NCI-H2081 (cell line): ENCODE results near the gene CACNA2D3.
"Not testable (repeated sequence)": the region's sequence is repeated elsewhere in the genome, so short reads cannot be mapped to it uniquely, and the experiment has no call there.

Experiments
- DNase-seq, 2 experiments: peaks; one replicate each; lab custom pipeline; 2025; lab: John Stamatoyannopoulos, UW

CACNA2D3 gene

GRCh38 chr3:54464554-54464953 is 342.2 kb downstream of the CACNA2D3 start:
- DNase-seq, result not testable (repeated sequence)

- DNase-seq, result no peak
Observed at GRCh38 chr3:54476891-54477290, 354.5 kb downstream of the CACNA2D3 start.

- DNase-seq, result no peak
Observed at GRCh38 chr3:54481606-54482365, 359.4 kb downstream of the CACNA2D3 start.

GRCh38 chr3:54484334-54484733 is 362.0 kb downstream of the CACNA2D3 start:
- no peak for DNase-seq

GRCh38 chr3:54486317-54486716 is 364.0 kb downstream of the CACNA2D3 start:
- no peak for DNase-seq

- no peak for DNase-seq
Observed at GRCh38 chr3:54488297-54488696, 365.9 kb downstream of the CACNA2D3 start.

- no peak for DNase-seq
Observed at GRCh38 chr3:54494209-54494608, 371.9 kb downstream of the CACNA2D3 start.

GRCh38 chr3:54506603-54507002 is 384.3 kb downstream of the CACNA2D3 start:
- no peak for DNase-seq

GRCh38 chr3:54507876-54508460 is 385.6 kb downstream of the CACNA2D3 start:
- no peak for DNase-seq

- DNase-seq, result no peak
Observed at GRCh38 chr3:54510506-54510905, 388.2 kb downstream of the CACNA2D3 start.

GRCh38 chr3:54511766-54512365 is 389.5 kb downstream of the CACNA2D3 start:
- DNase-seq, result no peak

- no peak for DNase-seq
Observed at GRCh38 chr3:54514006-54514405, 391.7 kb downstream of the CACNA2D3 start.

- DNase-seq, result no peak
Observed at GRCh38 chr3:54514416-54514815, 392.1 kb downstream of the CACNA2D3 start.

- DNase-seq, result no peak
Observed at GRCh38 chr3:54515441-54516213, 393.3 kb downstream of the CACNA2D3 start.

GRCh38 chr3:54517424-54517823 is 395.1 kb downstream of the CACNA2D3 start:
- no peak for DNase-seq

GRCh38 chr3:54518011-54518675 is 395.8 kb downstream of the CACNA2D3 start:
- DNase-seq, result no peak

GRCh38 chr3:54519493-54519892 is 397.1 kb downstream of the CACNA2D3 start:
- DNase-seq, result no peak

GRCh38 chr3:54520060-54520459 is 397.7 kb downstream of the CACNA2D3 start:
- DNase-seq, result no peak

GRCh38 chr3:54527521-54527920 is 405.2 kb downstream of the CACNA2D3 start:
- no peak for DNase-seq

- no peak for DNase-seq
Observed at GRCh38 chr3:54527953-54528352, 405.6 kb downstream of the CACNA2D3 start.

- no peak for DNase-seq
Observed at GRCh38 chr3:54528668-54529067, 406.3 kb downstream of the CACNA2D3 start.

- DNase-seq, result no peak
Observed at GRCh38 chr3:54530091-54530490, 407.7 kb downstream of the CACNA2D3 start.
